Umbilical cord (tissue), 2 donors: ENCODE measurements around the gene SLC35A4. TPM values are rescaled to one million over a fixed set of nuclear protein-coding genes. Genes with fewer than 3 reads are reported as not detected.
A peak's percentile ranks its signal among the peaks of the same experiment; 100 is the strongest.
"Not testable (repeated sequence)": the region's sequence is repeated elsewhere in the genome, so short reads cannot be mapped to it uniquely, and the experiment has no call there.

ENCODE experiments used
- DNase-seq: peaks from one replicate; pipeline ENCODE4 v3.0.0-alpha.2; 2015; ENCODE audit warnings: low spot score
- total RNA-seq: library from RNA; depleted of rRNA; stranded (reverse); fragments of >200 nt; gene quantifications from one replicate; pipeline ENCODE4 v1.2.3, GENCODE V29; 2014; ENCODE audit warnings: low replicate concordance; ENCODE audit not compliant: insufficient read depth

The SLC35A4 gene
- total RNA-seq, 1 donor from 2014 or later = 12.3 TPM

DNA sequence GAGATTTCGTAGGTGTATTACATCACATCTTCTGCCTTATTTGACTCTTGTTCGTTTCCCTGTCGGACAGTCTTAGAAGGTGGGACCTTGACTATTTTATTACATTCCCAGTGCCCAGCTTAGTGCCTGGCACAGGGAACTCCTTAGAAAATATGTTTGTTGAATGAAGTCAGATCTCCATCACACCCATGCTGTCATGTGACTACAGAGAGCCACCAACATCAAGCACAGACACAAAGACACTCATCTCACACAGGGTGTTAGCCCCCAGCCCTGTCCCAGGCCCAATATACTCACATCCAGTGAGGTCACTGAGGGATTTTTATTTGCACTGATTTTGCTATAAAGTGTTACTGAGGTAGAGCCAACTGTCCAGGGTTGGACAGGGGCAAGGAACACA lies 6.7 kb upstream of the SLC35A4 start:
- DNase-seq = no peak

DNA sequence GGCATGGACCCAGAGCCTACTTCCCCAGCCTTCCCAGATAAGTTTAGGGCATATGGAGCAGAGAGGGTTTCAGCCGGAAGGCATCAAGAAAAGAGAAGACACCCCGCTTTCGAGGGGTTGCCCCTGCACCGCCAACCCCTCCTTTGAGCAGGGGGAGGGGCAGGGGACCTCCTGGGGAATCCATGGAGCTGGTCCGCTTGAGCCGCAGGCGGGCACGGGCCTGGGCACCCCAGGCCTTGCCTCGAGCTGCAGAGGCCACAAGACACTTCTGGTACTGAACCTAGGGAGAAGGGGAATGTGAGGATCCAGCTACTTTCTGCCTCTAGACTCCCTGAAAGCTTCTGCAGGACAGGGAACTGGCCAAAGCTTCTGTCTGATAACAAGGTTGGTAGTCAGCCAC lies 6.1 kb upstream of the SLC35A4 start:
- no peak for DNase-seq

DNA sequence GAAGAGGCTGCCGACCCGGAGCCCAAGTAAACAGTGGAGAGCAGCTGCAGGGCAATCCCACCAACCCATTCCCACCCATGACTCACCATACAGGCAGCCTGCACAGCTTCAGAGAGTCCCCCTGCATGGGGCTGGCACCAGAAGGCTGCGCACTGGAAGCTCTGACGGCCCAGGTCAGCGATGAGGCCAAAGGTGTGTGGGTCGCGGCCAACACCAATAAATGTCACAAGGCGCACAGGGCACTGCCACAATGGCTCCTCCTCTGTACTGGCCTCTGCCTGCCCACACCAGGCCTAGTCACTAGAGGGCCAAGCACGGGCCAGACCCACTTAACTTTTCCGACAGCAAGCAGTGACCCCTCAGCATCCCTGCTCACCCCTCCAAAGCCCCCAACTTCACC lies 4.4 kb upstream of the SLC35A4 start:
- no peak for DNase-seq

GRCh38 chr5:140561753-140562523 lies 2.7 kb upstream of the SLC35A4 start:
- DNase-seq = no peak

- no peak for DNase-seq
These were observed 1.0 kb upstream of the SLC35A4 start for GRCh38 chr5:140563596-140563995.

- no peak for DNase-seq
These were observed 574 bp downstream of the SLC35A4 start for GRCh38 chr5:140565024-140565779.

DNA sequence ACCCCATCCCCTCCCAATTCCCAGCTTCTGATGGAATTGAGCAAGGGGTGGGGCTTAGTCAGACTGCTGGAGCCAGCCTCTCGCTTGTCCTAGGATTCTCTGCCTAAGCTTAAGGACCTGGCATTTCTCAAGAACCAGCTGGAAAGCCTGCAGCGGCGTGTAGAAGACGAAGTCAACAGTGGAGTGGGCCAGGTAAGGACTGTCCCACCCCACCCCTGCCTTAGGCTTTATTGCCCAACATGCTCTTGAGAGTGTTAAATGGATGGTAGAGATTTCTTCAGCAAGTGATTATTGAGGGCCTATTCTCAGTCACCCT lies 1.1 kb downstream of the SLC35A4 start:
- peak; percentile 44 for DNase-seq

- no peak for DNase-seq
These were observed 2.0 kb downstream of the SLC35A4 start for GRCh38 chr5:140566665-140567064.

- DNase-seq = no peak
These were observed 2.6 kb downstream of the SLC35A4 start for GRCh38 chr5:140567136-140567818.

GRCh38 chr5:140567871-140568270 lies 3.2 kb downstream of the SLC35A4 start:
- no peak for DNase-seq

- no peak for DNase-seq
These were observed 3.9 kb downstream of the SLC35A4 start for GRCh38 chr5:140568443-140569063.

DNA sequence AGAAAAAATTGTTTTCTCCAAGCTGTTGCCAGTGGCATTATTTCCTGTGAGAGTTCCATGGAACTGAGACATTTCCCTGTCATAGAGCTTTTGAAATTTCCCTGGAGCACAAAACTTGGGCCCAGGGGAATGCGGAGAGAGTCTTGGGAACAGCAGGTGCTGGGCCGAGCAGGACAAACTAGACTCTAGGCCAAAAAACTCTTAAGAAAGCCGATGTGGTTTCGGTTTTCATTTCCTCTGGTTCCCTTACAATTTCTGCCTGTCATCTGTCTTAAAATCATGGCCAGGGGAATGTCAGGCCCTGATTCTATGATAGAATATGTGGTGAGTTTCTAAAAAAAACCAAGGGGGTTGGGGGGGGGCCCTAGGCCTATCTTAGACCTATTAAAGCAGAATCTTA lies 4.6 kb downstream of the SLC35A4 start:
- no peak for DNase-seq

DNA sequence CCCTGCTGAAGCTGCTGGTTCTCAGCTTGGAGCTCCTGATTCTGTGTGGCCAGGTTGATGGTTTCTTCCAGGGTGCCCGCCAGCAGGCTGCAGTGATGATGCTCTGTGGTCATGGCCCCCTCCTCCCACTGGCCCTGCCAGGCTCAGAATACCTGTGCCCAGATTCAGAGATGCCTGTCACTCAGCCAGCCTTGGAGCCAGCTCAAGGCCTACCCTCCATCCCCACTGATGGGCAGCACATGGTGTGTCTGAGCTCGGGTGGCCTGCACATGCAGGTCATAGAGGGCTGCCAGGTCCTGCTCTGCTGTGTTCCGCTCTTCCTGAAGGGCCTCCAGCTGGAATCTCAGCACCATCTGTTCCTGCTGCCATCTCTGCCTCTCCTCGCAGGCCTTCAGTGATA lies 5.4 kb downstream of the SLC35A4 start:
- DNase-seq = no peak

DNA sequence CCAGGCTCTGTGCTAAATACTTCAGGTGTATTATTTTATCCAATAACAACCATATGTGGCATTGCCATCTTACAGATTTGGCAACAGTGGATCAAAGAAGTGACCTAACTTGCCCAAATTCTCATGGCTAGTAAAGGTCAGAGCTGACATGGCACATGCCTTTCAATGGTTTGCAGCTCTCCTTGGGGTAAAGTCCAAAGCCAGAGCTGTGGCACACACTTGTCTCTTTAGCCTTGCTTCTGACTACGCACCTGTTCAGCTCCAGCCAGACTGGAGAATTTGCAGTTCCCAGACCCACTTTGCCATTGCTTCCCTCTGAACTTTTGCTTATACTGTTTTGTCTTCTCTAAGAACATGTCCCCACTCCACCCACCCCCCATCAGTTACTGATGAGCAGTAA lies 5.9 kb downstream of the SLC35A4 start:
- DNase-seq = no peak

DNA sequence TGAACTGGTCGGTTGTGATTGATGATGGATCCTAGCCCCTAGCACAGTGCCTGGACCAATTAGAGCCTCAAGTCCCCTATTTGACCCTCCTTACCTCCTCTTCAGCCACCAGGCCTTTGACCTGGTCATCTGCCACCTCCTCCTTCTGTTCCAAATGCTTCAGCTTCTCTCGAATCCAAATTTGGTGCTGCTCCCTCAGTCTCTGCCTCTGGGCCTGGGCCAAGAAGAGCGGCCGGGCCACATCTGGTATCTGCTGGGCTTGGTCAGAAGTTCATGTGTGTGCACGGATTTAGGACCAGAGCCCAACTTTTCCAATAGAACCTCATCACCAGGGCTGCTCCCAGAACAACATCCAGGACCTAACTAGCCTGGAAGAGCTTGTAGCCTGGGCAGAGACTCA lies 6.5 kb downstream of the SLC35A4 start:
- no peak for DNase-seq

DNA sequence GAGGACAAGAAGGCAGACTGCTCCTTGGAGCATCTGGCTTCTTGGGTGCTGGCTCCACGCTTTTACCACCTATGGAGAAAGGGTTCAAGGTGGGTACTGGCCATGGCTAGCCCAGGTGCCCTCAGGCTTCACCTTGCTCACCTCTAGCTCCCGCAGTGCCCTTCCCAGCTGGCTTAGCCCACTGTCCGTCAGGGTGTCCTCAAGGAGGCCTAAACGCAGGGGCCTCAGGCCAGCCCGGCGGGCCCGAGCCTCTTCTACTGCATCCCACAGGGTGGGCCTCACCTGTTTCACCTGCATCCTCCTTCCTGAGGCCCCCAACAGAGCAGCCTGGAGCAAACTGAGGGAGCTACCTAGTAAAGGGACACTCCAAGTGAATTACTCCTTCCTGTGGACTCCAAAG lies 9.1 kb downstream of the SLC35A4 start:
- DNase-seq = no peak

DNA sequence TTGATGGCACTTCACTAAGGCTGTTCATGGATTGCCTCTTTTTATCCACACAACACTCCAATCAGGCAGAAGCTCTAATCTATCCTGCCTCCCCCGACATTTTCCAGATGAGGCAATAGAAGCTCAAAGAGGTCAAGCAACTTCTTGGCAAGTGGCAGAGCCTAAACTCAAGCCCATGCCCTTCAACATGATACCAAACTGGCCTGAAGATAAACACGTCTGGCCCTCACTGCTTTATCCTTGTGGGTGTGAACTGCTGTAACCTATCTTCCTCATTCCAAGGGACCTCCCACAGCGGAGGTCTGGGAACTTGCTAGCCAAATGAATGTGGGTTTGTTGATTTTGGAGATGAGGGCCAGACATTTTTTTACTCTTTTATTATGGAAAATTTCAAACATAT lies 9.5 kb downstream of the SLC35A4 start:
- no peak for DNase-seq

DNA sequence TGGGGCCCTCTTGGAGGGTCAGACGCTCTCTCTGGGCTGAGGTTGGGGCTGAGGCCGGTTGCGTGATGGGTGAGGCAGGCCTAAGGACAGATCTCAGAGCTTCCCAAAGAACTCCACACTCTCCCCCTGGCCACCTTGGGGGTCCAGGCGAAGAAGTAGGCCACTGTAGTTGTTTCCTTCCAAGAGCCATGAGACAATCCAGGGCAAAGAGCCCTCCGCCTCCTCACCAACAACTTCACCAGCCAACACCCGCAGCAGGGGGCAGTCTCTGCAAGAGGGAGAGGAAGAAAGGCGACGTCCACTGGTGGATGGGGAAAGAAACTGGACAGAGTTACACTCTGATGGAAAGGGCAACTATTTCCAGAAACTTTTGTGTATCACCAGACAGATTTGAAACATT lies 10.7 kb downstream of the SLC35A4 start:
- peak; percentile 32 for DNase-seq

- no peak for DNase-seq
These were observed 12.2 kb downstream of the SLC35A4 start for GRCh38 chr5:140576776-140577201.

DNA sequence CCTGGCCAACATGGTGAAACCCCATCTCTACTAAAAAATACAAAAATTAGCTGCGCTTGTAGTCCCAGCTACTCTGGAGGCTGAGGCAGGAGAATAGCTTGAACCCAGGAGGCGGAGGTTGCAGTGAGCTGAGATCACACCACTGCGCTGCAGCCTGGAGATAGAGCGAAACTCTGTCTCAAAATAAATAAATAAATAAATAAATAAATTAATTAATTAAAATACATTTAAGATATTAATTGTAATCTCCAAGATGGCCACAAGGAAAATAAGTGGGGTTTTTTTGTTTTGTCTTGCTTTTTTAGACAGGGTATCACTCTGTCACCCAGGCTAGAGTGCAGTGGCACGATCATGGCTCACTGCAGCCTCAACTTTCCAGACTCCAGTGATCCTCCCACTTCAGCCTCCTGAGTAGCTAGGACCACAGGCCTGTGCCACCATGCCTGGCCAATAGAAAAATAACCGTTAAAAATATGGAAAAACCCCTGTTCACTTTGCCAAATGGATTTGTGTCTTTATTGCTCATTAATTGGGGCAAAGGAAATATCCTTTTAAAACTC lies 14.6 kb downstream of the SLC35A4 start:
- not testable (repeated sequence) for DNase-seq

DNA sequence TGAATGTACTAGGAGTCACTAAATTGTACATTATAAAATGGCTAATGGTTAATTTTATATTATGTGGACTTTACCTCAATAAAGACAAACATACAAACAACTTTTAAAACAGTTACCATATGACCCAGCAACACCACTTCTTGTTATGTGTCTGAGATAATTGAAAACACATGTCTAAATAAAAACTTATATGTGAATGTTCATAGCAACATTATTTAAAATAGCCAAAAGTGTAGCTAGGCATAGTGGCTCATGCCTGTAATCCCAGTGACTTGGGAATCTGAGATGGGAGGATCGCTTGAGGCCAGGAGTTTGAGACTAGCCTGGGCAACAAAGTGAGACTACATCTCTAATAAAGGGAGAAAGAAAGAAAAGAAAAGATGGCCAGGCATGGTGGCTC lies 22.9 kb downstream of the SLC35A4 start:
- DNase-seq = no peak
